OCI-LY7 (cell line): Measurements from ENCODE around the gene ANKDD1B. TPM values are rescaled to one million over a fixed set of nuclear protein-coding genes. Genes with fewer than 3 reads are reported as not detected.
"Not testable (repeated sequence)": the region's sequence is repeated elsewhere in the genome, so short reads cannot be mapped to it uniquely, and the experiment has no call there.

ENCODE experiments used
- BruUV-seq: library from RNA; stranded (reverse); fragments of 400-500 nt; replicated peaks from 2 replicates; lab custom pipeline; 2021; lab: Mats Ljungman, UMichigan
- CTCF ChIA-PET: fragments of 300-600 bp; sonication (Branson Sonifier 250); formaldehyde crosslinking; loops from one replicate; lab custom pipeline; 2022; ENCODE audit warnings: antibody characterized with exemption; ENCODE audit not compliant: unreplicated experiment; lab: Charles Lee
- POLR2A ChIA-PET: fragments of 300-600 bp; sonication (Branson Sonifier 250); formaldehyde crosslinking; loops from one replicate; lab custom pipeline; 2022; ENCODE audit warnings: antibody characterized with exemption; lab: Charles Lee
- DNase-seq: peaks from one replicate; pipeline ENCODE4 v3.0.0-alpha.2; 2015; ENCODE audit warnings: low spot score
- H2AFZ ChIP-seq: fragments of 200-600 bp; sonication (generic), shearing (Covaris generic); 2 replicates; pipeline ENCODE4 v1.6.1; 2014; ENCODE audit warnings: mild to moderate bottlenecking, antibody characterized with exemption, low read length, moderate library complexity
- H3K27ac ChIP-seq: fragments of 200-600 bp; sonication (generic); 2 replicates; pipeline ENCODE4 v1.5.1; 2014; ENCODE audit warnings: mixed run types, low read depth, mild to moderate bottlenecking, moderate library complexity, low read length, inconsistent platforms; ENCODE audit not compliant: poor library complexity, severe bottlenecking
- H3K36me3 ChIP-seq: fragments of 200-600 bp; sonication (generic); 2 replicates; pipeline ENCODE4 v1.6.1; 2014; ENCODE audit warnings: mild to moderate bottlenecking, antibody characterized with exemption, low read length, moderate library complexity, mixed read lengths; ENCODE audit not compliant: insufficient read depth
- H3K4me1 ChIP-seq: fragments of 200-600 bp; sonication (generic); 2 replicates; pipeline ENCODE4 v1.5.1; 2014; ENCODE audit warnings: mild to moderate bottlenecking, low read length; ENCODE audit not compliant: insufficient read depth, poor library complexity, severe bottlenecking
- H3K4me2 ChIP-seq: fragments of 200-600 bp; sonication (generic); 2 replicates; pipeline ENCODE4 v1.6.1; 2014; ENCODE audit warnings: mild to moderate bottlenecking, low read length
- H3K4me3 ChIP-seq: fragments of 200-600 bp; sonication (generic); 2 replicates; pipeline ENCODE4 v1.5.1; 2014; ENCODE audit warnings: mild to moderate bottlenecking, low read depth, low read length; ENCODE audit not compliant: poor library complexity, severe bottlenecking
- H3K79me2 ChIP-seq: fragments of 200-600 bp; sonication (generic); 2 replicates; pipeline ENCODE4 v1.6.1; 2016; ENCODE audit warnings: low read depth, mild to moderate bottlenecking, low read length, moderate library complexity, mixed read lengths; ENCODE audit not compliant: insufficient read depth
- H3K9me2 ChIP-seq: fragments of 200-600 bp; sonication (generic); 2 replicates; pipeline ENCODE4 v1.6.1; 2016; ENCODE audit warnings: mild to moderate bottlenecking, low read length, mixed read lengths; ENCODE audit not compliant: insufficient read depth
- H3K9me3 ChIP-seq: fragments of 200-600 bp; sonication (generic); 2 replicates; pipeline ENCODE4 v1.6.1; 2014; ENCODE audit warnings: mild to moderate bottlenecking, mixed run types, low read length, mixed read lengths
- H4K20me1 ChIP-seq: fragments of 200-600 bp; sonication (generic); 2 replicates; pipeline ENCODE4 v1.6.1; 2014; ENCODE audit warnings: mild to moderate bottlenecking, antibody characterized with exemption, low read length, moderate library complexity, mixed read lengths; ENCODE audit not compliant: insufficient read depth
- EZH2phosphoT487 ChIP-seq: fragments of 200-600 bp; sonication (generic); IDR thresholded peaks from 2 replicates; pipeline ENCODE4 v1.6.1; 2018; ENCODE audit warnings: low read depth, borderline replicate concordance, mild to moderate bottlenecking, mixed run types, antibody characterized with exemption, low read length, moderate library complexity, mixed read lengths
- intact Hi-C: fragments of 100-400 bp; cut with micrococcal nuclease; formaldehyde crosslinking; loops from one replicate; pipeline ENCODE4 v1.10.0; 2022; ENCODE audit not compliant: unreplicated experiment
- total RNA-seq, 2 experiments: library from RNA; depleted of rRNA in 1 of 2; stranded (reverse); fragments of >200 nt in 1 of 2; shearing (Covaris generic) in 1 of 2; gene quantifications; 2 replicates each; pipeline ENCODE4 v1.2.3, GENCODE V29; 2014 to 2022
- TF ChIP-seq, protein P1 (sequence below): fragments of 200-600 bp; sonication (generic); conservative IDR thresholded peaks from 2 replicates; pipeline ENCODE4 v1.5.1; 2014; ENCODE audit warnings: mild to moderate bottlenecking, antibody characterized with exemption, low read length, moderate library complexity, mixed read lengths

The ANKDD1B gene
- total RNA-seq, 2 experiments from 2014 or later: not detected

- no peaks in the 10 kb centered on the region for H3K9me2 ChIP-seq
- no peak overlapping the region for H3K27ac ChIP-seq
- ChIA-PET CTCF (no interaction called here), POLR2A (no interaction called here)
- no TSS peak for BruUV-seq
- intact Hi-C loops: loop anchor here (10.0 kb wide), 2 partner anchors 322 to 922 kb away; partner anchors contain the start of genes GFM2 and NSA2
- H2AFZ ChIP-seq: no peak overlapping the region
- H4K20me1 ChIP-seq: no peaks in the 10 kb centered on the region
- TF ChIP-seq, protein P1, sequence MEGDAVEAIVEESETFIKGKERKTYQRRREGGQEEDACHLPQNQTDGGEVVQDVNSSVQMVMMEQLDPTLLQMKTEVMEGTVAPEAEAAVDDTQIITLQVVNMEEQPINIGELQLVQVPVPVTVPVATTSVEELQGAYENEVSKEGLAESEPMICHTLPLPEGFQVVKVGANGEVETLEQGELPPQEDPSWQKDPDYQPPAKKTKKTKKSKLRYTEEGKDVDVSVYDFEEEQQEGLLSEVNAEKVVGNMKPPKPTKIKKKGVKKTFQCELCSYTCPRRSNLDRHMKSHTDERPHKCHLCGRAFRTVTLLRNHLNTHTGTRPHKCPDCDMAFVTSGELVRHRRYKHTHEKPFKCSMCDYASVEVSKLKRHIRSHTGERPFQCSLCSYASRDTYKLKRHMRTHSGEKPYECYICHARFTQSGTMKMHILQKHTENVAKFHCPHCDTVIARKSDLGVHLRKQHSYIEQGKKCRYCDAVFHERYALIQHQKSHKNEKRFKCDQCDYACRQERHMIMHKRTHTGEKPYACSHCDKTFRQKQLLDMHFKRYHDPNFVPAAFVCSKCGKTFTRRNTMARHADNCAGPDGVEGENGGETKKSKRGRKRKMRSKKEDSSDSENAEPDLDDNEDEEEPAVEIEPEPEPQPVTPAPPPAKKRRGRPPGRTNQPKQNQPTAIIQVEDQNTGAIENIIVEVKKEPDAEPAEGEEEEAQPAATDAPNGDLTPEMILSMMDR: no peak
- TF ChIP-seq EZH2phosphoT487: no peak
- no peaks in the 10 kb centered on the region for H3K9me3 ChIP-seq
- H3K36me3 ChIP-seq: peaks cover 79% of the 10 kb centered on the region
- H3K4me1 ChIP-seq: no peaks in the 10 kb centered on the region
- no peaks in the 10 kb centered on the region for H3K79me2 ChIP-seq
- H3K4me2 ChIP-seq: no peak overlapping the region
- DNase-seq: no peak
- no peak overlapping the region for H3K4me3 ChIP-seq
Measured at GRCh38 chr5:75686480-75686879, 75.2 kb downstream of the ANKDD1B start.

- intact Hi-C loops: no loop called here
- no TSS peak for BruUV-seq
- H3K27ac ChIP-seq: no peak overlapping the region
- H4K20me1 ChIP-seq: no peaks in the 10 kb centered on the region
- no peaks in the 10 kb centered on the region for H3K9me3 ChIP-seq
- CTCF ChIA-PET: no interaction called here
- no peaks in the 10 kb centered on the region for H3K79me2 ChIP-seq
- H3K9me2 ChIP-seq: no peaks in the 10 kb centered on the region
- H3K4me2 ChIP-seq: no peak overlapping the region
- no peak overlapping the region for H2AFZ ChIP-seq
- peaks cover 91% of the 10 kb centered on the region for H3K36me3 ChIP-seq
- TF ChIP-seq, protein P1: no peak
- no peak for TF ChIP-seq EZH2phosphoT487
- POLR2A ChIA-PET: interaction anchor here (1.3 kb wide), 1 partner anchor 16 kb away, joined by 3 read pairs; no protein-coding TSS in a partner anchor
- DNase-seq: no peak
- no peaks in the 10 kb centered on the region for H3K4me1 ChIP-seq
- no peak overlapping the region for H3K4me3 ChIP-seq
Measured at GRCh38 chr5:75690669-75691068, 79.4 kb downstream of the ANKDD1B start.

DNA sequence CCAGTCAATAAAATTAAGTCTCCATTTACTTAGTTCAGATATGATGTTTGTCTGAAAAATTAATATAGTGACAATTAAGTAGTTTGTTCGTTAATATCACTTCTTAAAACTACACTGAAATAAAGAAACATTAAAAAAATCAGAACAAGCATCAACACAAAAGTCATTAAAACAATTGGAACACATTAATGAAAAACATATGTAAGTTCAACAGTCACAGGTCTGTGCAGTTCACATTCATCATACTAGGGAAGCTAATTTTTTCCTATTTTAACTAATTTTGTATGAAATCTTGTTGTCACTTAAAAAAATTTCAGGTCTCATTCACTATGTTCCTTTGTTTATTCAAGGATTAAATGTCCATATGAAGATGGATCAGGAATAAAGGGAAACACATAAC is 83.5 kb downstream of the ANKDD1B start:
- no peaks in the 10 kb centered on the region for H3K4me1 ChIP-seq
- H3K4me2 ChIP-seq: no peak overlapping the region
- H3K36me3 ChIP-seq: peaks cover 52% of the 10 kb centered on the region
- no peaks in the 10 kb centered on the region for H3K9me3 ChIP-seq
- H2AFZ ChIP-seq: no peak overlapping the region
- no peaks in the 10 kb centered on the region for H3K9me2 ChIP-seq
- DNase-seq: no peak
- H3K4me3 ChIP-seq: no peak overlapping the region
- H3K27ac ChIP-seq: no peak overlapping the region
- TF ChIP-seq, protein P1: no peak
- TF ChIP-seq EZH2phosphoT487: no peak
- POLR2A ChIA-PET: no interaction called here
- BruUV-seq: no TSS peak
- H4K20me1 ChIP-seq: no peaks in the 10 kb centered on the region
- intact Hi-C loops: no loop called here
- H3K79me2 ChIP-seq: no peaks in the 10 kb centered on the region
- CTCF ChIA-PET: no interaction called here

GRCh38 chr5:75695472-75696351 is 84.5 kb downstream of the ANKDD1B start:
- H3K79me2 ChIP-seq, H2AFZ ChIP-seq, BruUV-seq, POLR2A ChIA-PET, H4K20me1 ChIP-seq, H3K9me2 ChIP-seq, H3K4me1 ChIP-seq, DNase-seq, CTCF ChIA-PET, H3K9me3 ChIP-seq, intact Hi-C loops, H3K27ac ChIP-seq, H3K4me2 ChIP-seq, H3K4me3 ChIP-seq: not testable (repeated sequence)
- H3K36me3 ChIP-seq: peaks cover 42% of the 10 kb centered on the region
